ENCODE results near the gene ICA1L.

DNA sequence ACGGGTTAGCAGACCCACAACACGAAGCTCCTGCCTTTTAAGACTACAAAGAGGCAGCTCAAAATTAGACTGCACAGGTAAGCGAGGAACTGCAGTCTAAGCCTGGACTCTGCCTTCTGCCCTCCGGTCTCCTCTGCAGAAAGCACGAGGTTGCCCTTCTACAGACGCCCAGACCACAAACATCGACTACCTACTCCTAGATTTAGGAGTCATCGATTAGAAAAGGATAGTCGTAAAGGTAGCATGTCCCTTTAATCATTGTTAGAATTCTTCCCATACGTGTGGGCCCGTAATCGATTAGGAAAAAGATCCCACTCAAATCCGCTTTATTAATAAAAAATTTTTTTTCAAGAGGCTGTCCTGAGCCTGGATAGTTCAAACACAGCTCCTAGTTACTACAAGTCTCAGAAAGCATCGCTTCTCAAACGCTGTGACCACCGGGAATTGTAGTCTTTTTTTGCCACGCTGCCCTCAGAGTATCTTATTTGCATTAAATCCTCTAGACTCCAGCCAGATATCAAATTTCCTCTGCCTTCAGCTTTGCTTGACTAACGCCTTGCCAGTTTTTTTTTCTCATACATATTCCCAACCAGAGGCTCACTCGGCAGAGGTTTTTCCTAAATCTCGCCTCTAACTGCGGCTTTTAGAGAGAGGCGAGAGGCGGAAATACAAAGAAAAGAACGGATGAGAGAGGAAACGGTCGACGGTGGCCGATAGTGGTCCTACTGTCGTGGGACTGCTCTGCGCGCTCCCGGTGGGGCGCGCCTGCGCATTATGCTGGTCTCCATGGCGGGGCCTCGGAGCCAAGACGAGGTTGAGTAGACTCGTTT is 40.2 kb upstream of the ICA1L start, which contains the start of the genes CARF and WDR12:
- TF ChIP-seq, protein P1, sequence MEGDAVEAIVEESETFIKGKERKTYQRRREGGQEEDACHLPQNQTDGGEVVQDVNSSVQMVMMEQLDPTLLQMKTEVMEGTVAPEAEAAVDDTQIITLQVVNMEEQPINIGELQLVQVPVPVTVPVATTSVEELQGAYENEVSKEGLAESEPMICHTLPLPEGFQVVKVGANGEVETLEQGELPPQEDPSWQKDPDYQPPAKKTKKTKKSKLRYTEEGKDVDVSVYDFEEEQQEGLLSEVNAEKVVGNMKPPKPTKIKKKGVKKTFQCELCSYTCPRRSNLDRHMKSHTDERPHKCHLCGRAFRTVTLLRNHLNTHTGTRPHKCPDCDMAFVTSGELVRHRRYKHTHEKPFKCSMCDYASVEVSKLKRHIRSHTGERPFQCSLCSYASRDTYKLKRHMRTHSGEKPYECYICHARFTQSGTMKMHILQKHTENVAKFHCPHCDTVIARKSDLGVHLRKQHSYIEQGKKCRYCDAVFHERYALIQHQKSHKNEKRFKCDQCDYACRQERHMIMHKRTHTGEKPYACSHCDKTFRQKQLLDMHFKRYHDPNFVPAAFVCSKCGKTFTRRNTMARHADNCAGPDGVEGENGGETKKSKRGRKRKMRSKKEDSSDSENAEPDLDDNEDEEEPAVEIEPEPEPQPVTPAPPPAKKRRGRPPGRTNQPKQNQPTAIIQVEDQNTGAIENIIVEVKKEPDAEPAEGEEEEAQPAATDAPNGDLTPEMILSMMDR (IDR thresholded peaks at IDR 0.05; ENCODE audit: poor library complexity): no peak
- TF ChIP-seq EZH2phosphoT487 (IDR thresholded peaks at IDR 0.05; ENCODE audit: low read depth, severe bottlenecking, unreplicated experiment): no peak
